Measurements from ENCODE around the gene UIMC1. TPM values are rescaled to one million over a fixed set of nuclear protein-coding genes. Genes with fewer than 3 reads are reported as not detected.
A peak's percentile ranks its signal among the peaks of the same experiment; 100 is the strongest.

The UIMC1 gene
- total RNA-seq, 1 donor from 2014 or later, result 58.0 TPM

GRCh38 chr5:176890455-176891330 is 115.9 kb downstream of the UIMC1 start:
- DNase-seq (ENCODE audit: low spot score) (no peak), ATAC-seq (no peak)
- intact Hi-C loops (cut with DNase I), result no loop called here

GRCh38 chr5:176889321-176890280 is 117.0 kb downstream of the UIMC1 start:
- no peak for DNase-seq (ENCODE audit: low spot score)
- no peak for ATAC-seq

GRCh38 chr5:176888865-176889165 is 117.8 kb downstream of the UIMC1 start:
- ATAC-seq (no peak), DNase-seq (ENCODE audit: low spot score) (no peak)
- intact Hi-C loops (cut with DNase I), result no loop called here

More at GRCh38 chr5:176889321-176890280, 117.0 kb downstream of the UIMC1 start:
- intact Hi-C loops (cut with DNase I), result no loop called here

GRCh38 chr5:176888016-176888864 is 118.3 kb downstream of the UIMC1 start:
- intact Hi-C loops (cut with DNase I), result no loop called here
- no peak for DNase-seq (ENCODE audit: low spot score)
- ATAC-seq, result no peak

- DNase-seq (ENCODE audit: low spot score), result no peak
- intact Hi-C loops (cut with DNase I), result no loop called here
- no peak for ATAC-seq
Observed at GRCh38 chr5:176887252-176887849, 119.2 kb downstream of the UIMC1 start.

GRCh38 chr5:176886336-176887251 is 120.0 kb downstream of the UIMC1 start:
- ATAC-seq, result no peak
- intact Hi-C loops (cut with DNase I), result no loop called here

GRCh38 chr5:176884571-176884890 is 122.0 kb downstream of the UIMC1 start:
- ATAC-seq (no peak), DNase-seq (ENCODE audit: low spot score) (peak; percentile 23)
- intact Hi-C loops (cut with DNase I), result no loop called here

More at GRCh38 chr5:176886336-176887251, 120.0 kb downstream of the UIMC1 start:
- no peak for DNase-seq (ENCODE audit: low spot score)

- ATAC-seq, result no peak
- intact Hi-C loops (cut with DNase I), result no loop called here
- DNase-seq (ENCODE audit: low spot score), result peak; percentile 17
Observed at GRCh38 chr5:176883700-176884570, 122.6 kb downstream of the UIMC1 start.

- DNase-seq (ENCODE audit: low spot score) (no peak), ATAC-seq (no peak)
- intact Hi-C loops (cut with DNase I), result no loop called here
Observed at GRCh38 chr5:176882567-176882903, 124.0 kb downstream of the UIMC1 start.

- intact Hi-C loops (cut with DNase I), result no loop called here
- DNase-seq (ENCODE audit: low spot score) (no peak), ATAC-seq (no peak)
Observed at GRCh38 chr5:176881816-176882566, 124.6 kb downstream of the UIMC1 start.

- intact Hi-C loops (cut with DNase I), result no loop called here
- DNase-seq (ENCODE audit: low spot score), result no peak
Observed at GRCh38 chr5:176881021-176881749, 125.4 kb downstream of the UIMC1 start.

GRCh38 chr5:176880366-176881020 is 126.1 kb downstream of the UIMC1 start:
- ATAC-seq, result no peak
- intact Hi-C loops (cut with DNase I), result no loop called here
- DNase-seq (ENCODE audit: low spot score), result no peak

More at GRCh38 chr5:176881021-176881749, 125.4 kb downstream of the UIMC1 start:
- no peak for ATAC-seq

GRCh38 chr5:176879663-176880361 is 126.8 kb downstream of the UIMC1 start:
- intact Hi-C loops (cut with DNase I), result loop anchor here (5.0 kb wide), 1 partner anchor 1023 kb away; no protein-coding TSS in a partner anchor
- DNase-seq (ENCODE audit: low spot score), result no peak
- ATAC-seq, result no peak

GRCh38 chr5:176878906-176879662 is 127.5 kb downstream of the UIMC1 start:
- intact Hi-C loops (cut with DNase I), result loop anchor here (5.0 kb wide), 1 partner anchor 1022 kb away; no protein-coding TSS in a partner anchor
- ATAC-seq (no peak), DNase-seq (ENCODE audit: low spot score) (no peak)
